T-helper 17 cell (primary cell): Measurements from ENCODE around the gene CRYBG3. TPM values are rescaled to one million over a fixed set of nuclear protein-coding genes. Genes with fewer than 3 reads are reported as not detected.

Experiments
- ATAC-seq: fragments of 150-1000 bp; cut with Tn5 transposase; 2 replicates; pipeline ENCODE4 v1.10.0; 2021; ENCODE audit warnings: mild to moderate bottlenecking, moderate library complexity
- DNase-seq, 3 donors: peaks; one replicate each; pipeline versions ENCODE4 v3.0.0 to v3.0.0-alpha.2; 2020 to 2021
- H3K9me3 ChIP-seq: one replicate; pipeline ENCODE4 v1.7.0; 2013; ENCODE audit warnings: low read length, mild to moderate bottlenecking; ENCODE audit not compliant: control insufficient read depth, poor library complexity, severe bottlenecking
- H3K27ac Mint-ChIP-seq: one replicate; pipeline ENCODE4 v1.8.0; 2022; ENCODE audit warnings: mild to moderate bottlenecking, moderate library complexity, mixed read lengths
- H3K27me3 Mint-ChIP-seq: one replicate; pipeline ENCODE4 v1.8.0; 2022; ENCODE audit warnings: mixed read lengths
- H3K36me3 Mint-ChIP-seq: one replicate; pipeline ENCODE4 v1.8.0; 2022; ENCODE audit warnings: low read depth, mixed read lengths
- H3K4me1 Mint-ChIP-seq: one replicate; pipeline ENCODE4 v1.8.0; 2022; ENCODE audit warnings: mild to moderate bottlenecking, mixed read lengths
- H3K4me3 Mint-ChIP-seq: one replicate; pipeline ENCODE4 v1.8.0; 2022; ENCODE audit warnings: mild to moderate bottlenecking, moderate library complexity, mixed read lengths
- total RNA-seq, 4 donors: library from RNA in 2 of 4; stranded (reverse) in 2 of 4; gene quantifications; one replicate each; pipeline ENCODE4 v1.2.3 and lab custom pipeline; 2022 to 2026

CRYBG3 gene
- total RNA-seq, 2 donors from 2014 or later, result 6.4 to 6.5 TPM

- Mint-ChIP-seq H3K4me1 (no peaks in the 10 kb centered on the region), H3K36me3 (peaks cover 5% of the 10 kb centered on the region), H3K27me3 (no peaks in the 10 kb centered on the region), H3K27ac (no peak overlapping the region), H3K4me3 (no peak overlapping the region)
- DNase-seq (no peak), ATAC-seq (no peak)
- no peaks in the 10 kb centered on the region for H3K9me3 ChIP-seq
Measured at GRCh38 chr3:97857401-97857800, 35.6 kb downstream of the CRYBG3 start.

GRCh38 chr3:97860364-97860763 is 38.6 kb downstream of the CRYBG3 start:
- H3K4me1 Mint-ChIP-seq, result peaks cover 2% of the 10 kb centered on the region
- ATAC-seq, result no peak
- no peak overlapping the region for H3K27ac Mint-ChIP-seq
- H3K36me3 Mint-ChIP-seq, result peaks cover 3% of the 10 kb centered on the region
- H3K27me3 Mint-ChIP-seq, result no peaks in the 10 kb centered on the region
- no peak for DNase-seq
- no peak overlapping the region for H3K4me3 Mint-ChIP-seq
- H3K9me3 ChIP-seq, result no peaks in the 10 kb centered on the region

GRCh38 chr3:97862582-97862981 is 40.8 kb downstream of the CRYBG3 start:
- no peak for ATAC-seq
- Mint-ChIP-seq H3K27ac (no peak overlapping the region), H3K4me3 (no peak overlapping the region)

GRCh38 chr3:97863031-97863430 is 41.2 kb downstream of the CRYBG3 start:
- no peak for DNase-seq
- H3K4me1 Mint-ChIP-seq, result peaks cover 2% of the 10 kb centered on the region
- no peak for ATAC-seq
- no peaks in the 10 kb centered on the region for H3K36me3 Mint-ChIP-seq
- H3K27me3 Mint-ChIP-seq, result no peaks in the 10 kb centered on the region
- no peak overlapping the region for H3K27ac Mint-ChIP-seq
- no peaks in the 10 kb centered on the region for H3K9me3 ChIP-seq
- H3K4me3 Mint-ChIP-seq, result no peak overlapping the region

More at GRCh38 chr3:97862582-97862981, 40.8 kb downstream of the CRYBG3 start:
- no peak for DNase-seq
- H3K4me1 Mint-ChIP-seq, result peaks cover 2% of the 10 kb centered on the region
- H3K36me3 Mint-ChIP-seq, result no peaks in the 10 kb centered on the region
- H3K9me3 ChIP-seq, result no peaks in the 10 kb centered on the region
- H3K27me3 Mint-ChIP-seq, result no peaks in the 10 kb centered on the region

GRCh38 chr3:97863775-97864174 is 42.0 kb downstream of the CRYBG3 start:
- no peaks in the 10 kb centered on the region for H3K9me3 ChIP-seq
- H3K27ac Mint-ChIP-seq, result no peak overlapping the region
- no peak overlapping the region for H3K4me3 Mint-ChIP-seq
- no peak for ATAC-seq
- no peaks in the 10 kb centered on the region for H3K27me3 Mint-ChIP-seq
- DNase-seq, result no peak
- no peaks in the 10 kb centered on the region for H3K36me3 Mint-ChIP-seq
- H3K4me1 Mint-ChIP-seq, result peaks cover 2% of the 10 kb centered on the region

GRCh38 chr3:97871186-97871585 is 49.4 kb downstream of the CRYBG3 start:
- Mint-ChIP-seq H3K4me1 (peaks cover 15% of the 10 kb centered on the region), H3K4me3 (no peak overlapping the region), H3K27me3 (no peaks in the 10 kb centered on the region), H3K36me3 (no peaks in the 10 kb centered on the region), H3K27ac (no peak overlapping the region)
- DNase-seq (no peak), ATAC-seq (no peak)
- H3K9me3 ChIP-seq, result no peaks in the 10 kb centered on the region

- H3K9me3 ChIP-seq, result no peaks in the 10 kb centered on the region
- H3K27me3 Mint-ChIP-seq, result no peaks in the 10 kb centered on the region
- DNase-seq, result no peak
- H3K4me1 Mint-ChIP-seq, result peaks cover 15% of the 10 kb centered on the region
- peak overlapping the region; percentile 84 for H3K27ac Mint-ChIP-seq
- H3K4me3 Mint-ChIP-seq, result peak overlapping the region; percentile 81
- peak; percentile 76 for ATAC-seq
- H3K36me3 Mint-ChIP-seq, result no peaks in the 10 kb centered on the region
Measured at GRCh38 chr3:97871801-97872524, 50.2 kb downstream of the CRYBG3 start.

- DNase-seq (no peak), ATAC-seq (no peak)
- no peaks in the 10 kb centered on the region for H3K9me3 ChIP-seq
- Mint-ChIP-seq H3K36me3 (no peaks in the 10 kb centered on the region), H3K4me1 (peaks cover 15% of the 10 kb centered on the region), H3K27ac (peak overlapping the region; percentile 84), H3K4me3 (peak overlapping the region; percentile 81), H3K27me3 (no peaks in the 10 kb centered on the region)
Measured at GRCh38 chr3:97872525-97873042, 50.8 kb downstream of the CRYBG3 start.

- Mint-ChIP-seq H3K4me1 (peaks cover 11% of the 10 kb centered on the region), H3K4me3 (no peak overlapping the region)
- no peak for DNase-seq
Measured at GRCh38 chr3:97880267-97880666, 58.5 kb downstream of the CRYBG3 start.

GRCh38 chr3:97882975-97883598 is 61.3 kb downstream of the CRYBG3 start:
- peaks cover 11% of the 10 kb centered on the region for H3K4me1 Mint-ChIP-seq
- no peaks in the 10 kb centered on the region for H3K36me3 Mint-ChIP-seq
- no peaks in the 10 kb centered on the region for H3K9me3 ChIP-seq
- H3K27me3 Mint-ChIP-seq, result no peaks in the 10 kb centered on the region
- no peak overlapping the region for H3K27ac Mint-ChIP-seq
- ATAC-seq (peak; percentile 33), DNase-seq (no peak)
- peak overlapping the region; percentile 12 for H3K4me3 Mint-ChIP-seq

More at GRCh38 chr3:97880267-97880666, 58.5 kb downstream of the CRYBG3 start:
- no peaks in the 10 kb centered on the region for H3K36me3 Mint-ChIP-seq
- H3K27me3 Mint-ChIP-seq, result no peaks in the 10 kb centered on the region
- H3K9me3 ChIP-seq, result no peaks in the 10 kb centered on the region
- ATAC-seq, result no peak
- H3K27ac Mint-ChIP-seq, result no peak overlapping the region

GRCh38 chr3:97883736-97884135 is 61.9 kb downstream of the CRYBG3 start:
- H3K4me1 Mint-ChIP-seq, result peaks cover 11% of the 10 kb centered on the region
- H3K9me3 ChIP-seq, result no peaks in the 10 kb centered on the region
- DNase-seq (no peak), ATAC-seq (no peak)
- no peaks in the 10 kb centered on the region for H3K27me3 Mint-ChIP-seq
- no peaks in the 10 kb centered on the region for H3K36me3 Mint-ChIP-seq
- H3K4me3 Mint-ChIP-seq, result no peak overlapping the region
- H3K27ac Mint-ChIP-seq, result no peak overlapping the region

GRCh38 chr3:97884586-97885123 is 62.8 kb downstream of the CRYBG3 start:
- no peak for ATAC-seq

GRCh38 chr3:97885931-97886824 is 64.4 kb downstream of the CRYBG3 start:
- H3K27me3 Mint-ChIP-seq, result no peaks in the 10 kb centered on the region
- no peaks in the 10 kb centered on the region for H3K9me3 ChIP-seq
- ATAC-seq, result no peak
- peaks cover 2% of the 10 kb centered on the region for H3K36me3 Mint-ChIP-seq
- H3K4me3 Mint-ChIP-seq, result no peak overlapping the region
- DNase-seq, result no peak
- peaks cover 8% of the 10 kb centered on the region for H3K4me1 Mint-ChIP-seq
- H3K27ac Mint-ChIP-seq, result no peak overlapping the region

More at GRCh38 chr3:97884586-97885123, 62.8 kb downstream of the CRYBG3 start:
- Mint-ChIP-seq H3K36me3 (peaks cover 1% of the 10 kb centered on the region), H3K4me3 (no peak overlapping the region), H3K27ac (no peak overlapping the region), H3K4me1 (peaks cover 8% of the 10 kb centered on the region), H3K27me3 (no peaks in the 10 kb centered on the region)
- no peaks in the 10 kb centered on the region for H3K9me3 ChIP-seq
- no peak for DNase-seq
